HEK293 (cell line): ENCODE data around the gene FAM167B.

Experiments used
- CTCF ChIA-PET: fragments of 350-600 bp; formaldehyde crosslinking; extraction: SDS; loops from one replicate; lab custom pipeline; 2021; ENCODE audit warnings: antibody characterized with exemption; lab: Yijun Ruan, JAX
- POLR2A ChIA-PET: fragments of 300-600 bp; formaldehyde crosslinking; extraction: SDS; loops from one replicate; lab custom pipeline; 2020; ENCODE audit warnings: antibody characterized with exemption, inconsistent platforms; lab: Yijun Ruan, JAX
- H3K27ac ChIP-seq: fragments of 200-500 bp; sonication (Bioruptor generic); 2 replicates; pipeline ENCODE4 v1.5.1; 2014; ENCODE audit warnings: low read depth, low read length, control low read depth, inconsistent platforms; ENCODE audit errors: extremely low read depth
- H3K36me3 ChIP-seq, 2 experiments: fragments of 200-500 bp in 1 of 2; sonication (Bioruptor generic) in 1 of 2; 1 replicate in 1 of 2; 2 replicates in 1 of 2; pipeline ENCODE4 v1.5.1; 2014 to 2017; ENCODE audit warnings: inconsistent platforms in 2 of 2, low read length in 2 of 2; ENCODE audit not compliant: control insufficient read depth in 2 of 2, insufficient read depth in 1 of 2
- H3K4me1 ChIP-seq: fragments of 200-500 bp; sonication (Bioruptor generic); 2 replicates; pipeline ENCODE4 v1.5.1; 2014; ENCODE audit warnings: mild to moderate bottlenecking, low read length, inconsistent platforms; ENCODE audit not compliant: control insufficient read depth, insufficient read depth
- H3K4me3 ChIP-seq: 2 replicates; pipeline ENCODE4 v1.5.1; 2011; ENCODE audit warnings: low read depth, mild to moderate bottlenecking, control low read depth, low read length, moderate library complexity
- H3K9me3 ChIP-seq: fragments of 200-500 bp; sonication (Bioruptor generic); 2 replicates; pipeline ENCODE4 v1.5.1; 2014; ENCODE audit warnings: low read depth, low read length, inconsistent platforms; ENCODE audit not compliant: control insufficient read depth, insufficient read depth
- GLI2 ChIP-seq: fragments of 450-650 bp; formaldehyde crosslinking; IDR thresholded peaks from 2 replicates; pipeline ENCODE4; 2017; ENCODE audit warnings: missing biosample characterization, missing genetic modification characterization, low read depth, borderline replicate concordance
- GLIS2 ChIP-seq: fragments of 450-650 bp; formaldehyde crosslinking; IDR thresholded peaks from 2 replicates; pipeline ENCODE4 v1.5.1; 2016; ENCODE audit warnings: missing biosample characterization, missing genetic modification characterization
- HOXC10 ChIP-seq: sonication (generic); formaldehyde crosslinking; IDR thresholded peaks from 2 replicates; pipeline ENCODE4 v1.8.1; 2023; ENCODE audit warnings: mild to moderate bottlenecking, missing genetic modification reagents
- KLF1 ChIP-seq: fragments of 450-650 bp; formaldehyde crosslinking; IDR thresholded peaks from 2 replicates; pipeline ENCODE4 v1.5.1; 2016; ENCODE audit warnings: missing biosample characterization, missing genetic modification characterization
- KLF10 ChIP-seq: fragments of 450-650 bp; IDR thresholded peaks from 2 replicates; pipeline ENCODE4 v1.5.1; 2018; ENCODE audit warnings: missing biosample characterization, mild to moderate bottlenecking, missing genetic modification characterization
- KLF17 ChIP-seq: fragments of 450-650 bp; formaldehyde crosslinking; IDR thresholded peaks from 2 replicates; pipeline ENCODE4 v1.5.1; 2016; ENCODE audit warnings: missing biosample characterization, missing genetic modification characterization
- MEIS1 ChIP-seq: sonication (generic); formaldehyde crosslinking; IDR thresholded peaks from 2 replicates; pipeline ENCODE4 v1.8.1; 2022; ENCODE audit warnings: missing genetic modification reagents, mild to moderate bottlenecking, borderline replicate concordance
- PRDM1 ChIP-seq: fragments of 450-650 bp; formaldehyde crosslinking; IDR thresholded peaks from 2 replicates; pipeline ENCODE4; 2016; ENCODE audit warnings: missing biosample characterization, missing genetic modification characterization
- REPIN1 ChIP-seq: fragments of 450-650 bp; formaldehyde crosslinking; IDR thresholded peaks from 2 replicates; pipeline ENCODE4 v1.5.1; 2017; ENCODE audit warnings: missing biosample characterization, missing genetic modification characterization, low read depth
- SP2 ChIP-seq: fragments of 450-650 bp; formaldehyde crosslinking; IDR thresholded peaks from 2 replicates; pipeline ENCODE4 v1.5.1; 2016; ENCODE audit warnings: missing biosample characterization, missing genetic modification characterization
- YY2 ChIP-seq: fragments of 450-650 bp; formaldehyde crosslinking; IDR thresholded peaks from 2 replicates; pipeline ENCODE4 v1.5.1; 2016; ENCODE audit warnings: missing biosample characterization, missing genetic modification characterization
- ZBTB26 ChIP-seq: fragments of 450-650 bp; formaldehyde crosslinking; optimal IDR thresholded peaks from 2 replicates; pipeline ENCODE3; 2016; ENCODE audit warnings: missing biosample characterization, mild to moderate bottlenecking, missing genetic modification characterization
- ZBTB7A ChIP-seq: fragments of 450-650 bp; formaldehyde crosslinking; IDR thresholded peaks from 2 replicates; pipeline ENCODE4 v1.5.1; 2016; ENCODE audit warnings: low read depth, missing biosample characterization, missing genetic modification characterization
- ZFP69B ChIP-seq: fragments of 450-650 bp; formaldehyde crosslinking; IDR thresholded peaks from 2 replicates; pipeline ENCODE4 v1.5.1; 2016; ENCODE audit warnings: missing biosample characterization, missing genetic modification characterization
- ZNF140 ChIP-seq: fragments of 450-650 bp; formaldehyde crosslinking; IDR thresholded peaks from 2 replicates; pipeline ENCODE4 v1.5.1; 2016; ENCODE audit warnings: missing biosample characterization, missing genetic modification characterization
- ZNF211 ChIP-seq: fragments of 450-650 bp; formaldehyde crosslinking; IDR thresholded peaks from 2 replicates; pipeline ENCODE4 v1.5.1; 2016; ENCODE audit warnings: low read depth, missing biosample characterization, missing genetic modification characterization
- ZNF335 ChIP-seq: fragments of 450-650 bp; formaldehyde crosslinking; conservative IDR thresholded peaks from 2 replicates; pipeline ENCODE4 v1.5.1; 2016; ENCODE audit warnings: missing biosample characterization, missing genetic modification characterization
- ZNF426 ChIP-seq: fragments of 450-650 bp; formaldehyde crosslinking; IDR thresholded peaks from 2 replicates; pipeline ENCODE4 v1.5.1; 2017; ENCODE audit warnings: missing biosample characterization, missing genetic modification characterization, mild to moderate bottlenecking, inconsistent platforms, moderate library complexity
- ZNF48 ChIP-seq: fragments of 450-650 bp; formaldehyde crosslinking; IDR thresholded peaks from 2 replicates; pipeline ENCODE4 v1.5.1; 2016; ENCODE audit warnings: missing biosample characterization, missing genetic modification characterization
- ZNF488 ChIP-seq: fragments of 450-650 bp; formaldehyde crosslinking; IDR thresholded peaks from 2 replicates; pipeline ENCODE4 v1.5.1; 2016; ENCODE audit warnings: missing biosample characterization, missing genetic modification characterization
- ZNF580 ChIP-seq: fragments of 450-650 bp; formaldehyde crosslinking; IDR thresholded peaks from 2 replicates; pipeline ENCODE4 v1.5.1; 2016; ENCODE audit warnings: missing biosample characterization, missing genetic modification characterization
- ZNF621 ChIP-seq: fragments of 450-650 bp; formaldehyde crosslinking; IDR thresholded peaks from 2 replicates; pipeline ENCODE4 v1.5.1; 2017; ENCODE audit warnings: missing biosample characterization, missing genetic modification characterization
- ZNF629 ChIP-seq: fragments of 450-650 bp; formaldehyde crosslinking; IDR thresholded peaks from 2 replicates; pipeline ENCODE4 v1.5.1; 2017; ENCODE audit warnings: missing biosample characterization, missing genetic modification characterization
- ZNF645 ChIP-seq: fragments of 450-650 bp; formaldehyde crosslinking; IDR thresholded peaks from 2 replicates; pipeline ENCODE4; 2016; ENCODE audit warnings: missing biosample characterization, missing genetic modification characterization
- ZNF664 ChIP-seq: fragments of 450-650 bp; formaldehyde crosslinking; IDR thresholded peaks from 2 replicates; pipeline ENCODE4 v1.5.1; 2016; ENCODE audit warnings: missing biosample characterization, missing genetic modification characterization
- ZSCAN4 ChIP-seq: fragments of 450-650 bp; formaldehyde crosslinking; IDR thresholded peaks from 2 replicates; pipeline ENCODE4 v1.5.1; 2017; ENCODE audit warnings: missing biosample characterization, missing genetic modification characterization
- ZSCAN5A ChIP-seq: fragments of 450-650 bp; formaldehyde crosslinking; IDR thresholded peaks from 2 replicates; pipeline ENCODE4 v1.5.1; 2016; ENCODE audit warnings: missing biosample characterization, missing genetic modification characterization

The FAM167B gene

GRCh38 chr1:32221581-32221979 is 25.4 kb upstream of the FAM167B start:
- peak overlapping the region; percentile 83 for H3K4me3 ChIP-seq
- peak overlapping the region; percentile 34; the same call in 1 of the 2 replicates for H3K27ac ChIP-seq
- H3K9me3 ChIP-seq: no peaks in the 10 kb centered on the region
- H3K36me3 ChIP-seq: peaks cover 15 to 70% of the 10 kb centered on the region in 2 experiments; a peak in 2 of 3 replicates
- TF ChIP-seq GLI2 (no peak), GLIS2 (peak; percentile 53; the same call in 1 of the 2 replicates), ZNF426 (no peak), KLF17 (tag by site-specific recombination) (0 out of 2 replicates have a peak, but pooled peaks have one; percentile 9), ZFP69B (tag by site-specific recombination) (0 out of 2 replicates have a peak, but pooled peaks have one; percentile 13), ZNF664 (tag by site-specific recombination) (peak; percentile 99), MEIS1 (CRISPR knock-in tag) (no peak), ZBTB26 (peak; percentile 36)
- TF ChIP-seq, all 188 proteins: peak for 5
- CTCF ChIA-PET: interaction anchor here (0.6 to 2.0 kb wide), 2 partner anchors 11 to 26 kb away, joined by 4 to 7 read pairs; no protein-coding TSS in a partner anchor
- POLR2A ChIA-PET: interaction anchor here (1.2 kb wide), 1 partner anchor 9 kb away, joined by 3 read pairs; no protein-coding TSS in a partner anchor
- H3K4me1 ChIP-seq: peaks cover 2% of the 10 kb centered on the region; the same call in 1 of the 2 replicates

- ChIA-PET CTCF (interaction anchor here (2.0 kb wide), 1 partner anchor 26 kb away, joined by 7 read pairs; no protein-coding TSS in a partner anchor), POLR2A (interaction anchor here (0.6 kb wide), 1 partner anchor 67 kb away, joined by 8 read pairs; no protein-coding TSS in a partner anchor)
- no peaks in the 10 kb centered on the region for H3K9me3 ChIP-seq
- peak within 1 kb of the TSS; percentile 83 for H3K4me3 ChIP-seq
- H3K4me1 ChIP-seq: peaks cover 2% of the 10 kb centered on the region; the same call in 1 of the 2 replicates
- peaks cover 20 to 70% of the 10 kb centered on the region in 2 experiments; a peak in 2 of 3 replicates for H3K36me3 ChIP-seq
- H3K27ac ChIP-seq: peak within 1 kb of the TSS; percentile 53
- TF ChIP-seq ZSCAN5A (tag by site-specific recombination) (no peak), ZBTB7A (no peak), KLF1 (tag by site-specific recombination) (peak; percentile 88), ZNF140 (tag by site-specific recombination) (no peak), ZNF580 (tag by site-specific recombination) (peak; percentile 88), ZNF48 (tag by site-specific recombination) (no peak), ZSCAN4 (tag by site-specific recombination) (no peak), ZNF629 (peak; percentile 96), ZNF488 (no peak), ZNF621 (tag by site-specific recombination) (no peak), ZNF211 (no peak), KLF10 (tag by site-specific recombination) (0 out of 2 replicates have a peak, but pooled peaks have one; percentile 13), ZNF645 (tag by site-specific recombination) (no peak), YY2 (peak; percentile 49; the same call in 1 of the 2 replicates), REPIN1 (no peak), HOXC10 (CRISPR knock-in tag) (no peak), SP2 (tag by site-specific recombination) (peak; percentile 87), ZNF335 (peak; percentile 80), PRDM1 (no peak)
Measured at GRCh38 chr1:32221980-32222755, 24.9 kb upstream of the FAM167B start, which contains the start of the genes EIF3I and TMEM234. Gene EIF3I, plus strand, starts transcription at chr1:32222407. Its CDS starts 35 bp downstream, at chr1:32222442. Gene TMEM234, minus strand, starts transcription at chr1:32222353. Its CDS starts 31 bp downstream, at chr1:32222322.
